Measurements from ENCODE around the gene OR51F2.

- no peak for TF ChIP-seq TARDBP (IDR thresholded peaks at IDR 0.05)
- TF ChIP-seq CTBP1 (IDR thresholded peaks at IDR 0.05; ENCODE audit: borderline replicate concordance), result no peak
- TF ChIP-seq BHLHE40 (IDR thresholded peaks at IDR 0.05; ENCODE audit: borderline replicate concordance), result no peak
- TF ChIP-seq LEF1 (IDR thresholded peaks at IDR 0.05; ENCODE audit: borderline replicate concordance), result no peak
- no peak for TF ChIP-seq FOXM1 (IDR thresholded peaks at IDR 0.05; ENCODE audit: borderline replicate concordance)
- no peak for TF ChIP-seq L3MBTL2 (conservative IDR thresholded peaks at IDR 0.05)
- TF ChIP-seq SP1 (IDR thresholded peaks at IDR 0.05), result no peak
- no peak for TF ChIP-seq FOXK2 (IDR thresholded peaks at IDR 0.05)
- TF ChIP-seq SUZ12 (IDR thresholded peaks at IDR 0.05), result no peak
- no peak for TF ChIP-seq FOXA1 (IDR thresholded peaks at IDR 0.05)
- no peak for TF ChIP-seq ARNT (IDR thresholded peaks at IDR 0.05)
- TF ChIP-seq HDGF (IDR thresholded peaks at IDR 0.05; ENCODE audit: borderline replicate concordance), result no peak
These were observed 16.8 kb upstream of the OR51F2 start, which contains the start of gene OR52R1 for GRCh38 chr11:4804280-4804679.

All from HEK293T (cell line).